Gastrocnemius medialis (tissue), 4 donors: Measurements from ENCODE around the gene NEDD1. TPM values are rescaled to one million over a fixed set of nuclear protein-coding genes. Genes with fewer than 3 reads are reported as not detected.

Experiments used
- ATAC-seq, 2 donors: fragments of 150-250 bp; one replicate each; pipeline ENCODE4 v1.9.1; 2016
- DNase-seq, 2 donors: peaks; one replicate each; pipeline ENCODE4 v3.0.0-alpha.2; 2019
- H3K27ac ChIP-seq, 4 donors: fragments of 200-600 bp; sonication (generic); 1 replicate in 1 of 4; 2 replicates in 3 of 4; pipeline ENCODE4 v1.5.1; 2016 to 2018; ENCODE audit warnings: mild to moderate bottlenecking in 2 of 4, moderate library complexity in 1 of 4
- H3K27me3 ChIP-seq, 3 donors: fragments of 200-600 bp; sonication (generic) in 2 of 3; 1 replicate in 1 of 3; 2 replicates in 2 of 3; pipeline versions ENCODE4 v1.5.1 to v1.6.0; 2016 to 2019; ENCODE audit warnings: mild to moderate bottlenecking in 1 of 3, moderate library complexity in 1 of 3
- H3K36me3 ChIP-seq, 2 donors: fragments of 200-600 bp; sonication (generic) in 1 of 2; one replicate each; pipeline ENCODE4 v1.5.1; 2017 to 2018
- H3K4me1 ChIP-seq, 2 donors: fragments of 200-600 bp; sonication (generic) in 1 of 2; one replicate each; pipeline ENCODE4 v1.5.1; 2016 to 2017; ENCODE audit warnings: mild to moderate bottlenecking in 2 of 2
- H3K4me3 ChIP-seq, 4 donors: fragments of 200-600 bp; sonication (generic) in 3 of 4; 1 replicate in 1 of 4; 2 replicates in 3 of 4; pipeline ENCODE4 v1.5.1; 2016 to 2019; ENCODE audit warnings: mild to moderate bottlenecking in 2 of 4
- H3K9me3 ChIP-seq, 3 donors: fragments of 200-600 bp; sonication (generic) in 2 of 3; 1 replicate in 1 of 3; 2 replicates in 2 of 3; pipeline ENCODE4 v1.5.1; 2016 to 2019
- CTCF ChIP-seq, 5 experiments: fragments of 450-650 bp in 3 of 5; fragments of 200-600 bp in 2 of 5; sonication (generic) in 2 of 5; IDR thresholded peaks in 4 of 5; conservative IDR thresholded peaks in 1 of 5; 1 replicate in 4 of 5; 2 replicates in 1 of 5; pipeline ENCODE4 v1.5.1; 2016 to 2019; ENCODE audit warnings: antibody characterized with exemption in 5 of 5, mild to moderate bottlenecking in 3 of 5, moderate library complexity in 3 of 5
- POLR2A ChIP-seq, 2 donors: fragments of 450-650 bp; IDR thresholded peaks; one replicate each; pipeline ENCODE4 v1.6.1; 2017; ENCODE audit warnings: antibody characterized with exemption in 2 of 2, mild to moderate bottlenecking in 2 of 2, moderate library complexity in 2 of 2
- in situ Hi-C, 4 donors: fragments of 200-750 bp; cut with MboI; loops; one replicate each; pipeline versions ENCODE4 v1.15.0 to v1.8.0; 2017; ENCODE audit warnings: low sequenced_read_pairs in 4 of 4
- intact Hi-C: fragments of 100-400 bp; cut with DNase I; formaldehyde crosslinking; loops from one replicate; pipeline ENCODE4 v1.15.1; 2023; ENCODE audit warnings: low total_unique reads
- total RNA-seq, 4 donors: library from RNA; depleted of rRNA; stranded (reverse); fragments of >200 nt; gene quantifications; one replicate each; pipeline versions ENCODE4 v1.1.0 to v1.2.3, GENCODE V29; 2016

The NEDD1 gene
- total RNA-seq, 4 donors from 2014 or later = 15.1 to 29.4 (median 22.1) TPM

- intact Hi-C loops = no loop called here
- no peak for DNase-seq
- Histone ChIP-seq H3K36me3 (no peaks in the 10 kb centered on the region), H3K4me1 (no peaks in the 10 kb centered on the region), H3K27ac (no peak overlapping the region), H3K9me3 (no peaks in the 10 kb centered on the region), H3K4me3 (no peak overlapping the region), H3K27me3 (no peaks in the 10 kb centered on the region)
- TF ChIP-seq CTCF (IDR thresholded peaks at IDR 0.05 in 4 of 5, conservative IDR thresholded peaks at IDR 0.05 in 1 of 5) = no peak
- no peak for TF ChIP-seq POLR2A (IDR thresholded peaks at IDR 0.05)
- ATAC-seq = no peak
- in situ Hi-C loops = loop anchor here in 1 of 4 donors (25.0 kb wide), 1 partner anchor 112 kb away; no protein-coding TSS in a partner anchor
Observed at GRCh38 chr12:96874211-96874610, 32.8 kb upstream of the NEDD1 start.

- intact Hi-C loops = no loop called here
- no peak for ATAC-seq
- no peak overlapping the region for H3K27ac ChIP-seq
- no peak for TF ChIP-seq CTCF (IDR thresholded peaks at IDR 0.05 in 4 of 5, conservative IDR thresholded peaks at IDR 0.05 in 1 of 5)
- no peak for TF ChIP-seq POLR2A (IDR thresholded peaks at IDR 0.05)
- no peak overlapping the region for H3K4me3 ChIP-seq
- no peaks in the 10 kb centered on the region for H3K36me3 ChIP-seq
- in situ Hi-C loops = no loop called here
- H3K4me1 ChIP-seq = no peaks in the 10 kb centered on the region
- DNase-seq = no peak
- no peaks in the 10 kb centered on the region for H3K9me3 ChIP-seq
- no peaks in the 10 kb centered on the region for H3K27me3 ChIP-seq
Observed at GRCh38 chr12:96876966-96877365, 30.1 kb upstream of the NEDD1 start.

GRCh38 chr12:96878704-96879103, 28.4 kb upstream of the NEDD1 start:
- in situ Hi-C loops (no loop called here), intact Hi-C loops (no loop called here)
- H3K27ac ChIP-seq = no peak overlapping the region
- TF ChIP-seq CTCF (IDR thresholded peaks at IDR 0.05 in 4 of 5, conservative IDR thresholded peaks at IDR 0.05 in 1 of 5) (no peak), POLR2A (IDR thresholded peaks at IDR 0.05) (no peak)
- ATAC-seq (no peak), DNase-seq (no peak)
- H3K27me3 ChIP-seq = no peaks in the 10 kb centered on the region
- no peak overlapping the region for H3K4me3 ChIP-seq
- no peaks in the 10 kb centered on the region for H3K9me3 ChIP-seq
- no peaks in the 10 kb centered on the region for H3K4me1 ChIP-seq
- no peaks in the 10 kb centered on the region for H3K36me3 ChIP-seq

GRCh38 chr12:96879301-96879700, 27.8 kb upstream of the NEDD1 start:
- Histone ChIP-seq H3K4me3 (no peak overlapping the region), H3K36me3 (no peaks in the 10 kb centered on the region), H3K4me1 (no peaks in the 10 kb centered on the region), H3K27me3 (no peaks in the 10 kb centered on the region), H3K27ac (no peak overlapping the region), H3K9me3 (no peaks in the 10 kb centered on the region)
- no peak for DNase-seq
- intact Hi-C loops (no loop called here), in situ Hi-C loops (no loop called here)
- ATAC-seq = no peak
- no peak for TF ChIP-seq CTCF (IDR thresholded peaks at IDR 0.05 in 4 of 5, conservative IDR thresholded peaks at IDR 0.05 in 1 of 5)
- TF ChIP-seq POLR2A (IDR thresholded peaks at IDR 0.05) = no peak

- Histone ChIP-seq H3K9me3 (no peaks in the 10 kb centered on the region), H3K27me3 (no peaks in the 10 kb centered on the region), H3K4me3 (no peak overlapping the region), H3K36me3 (no peaks in the 10 kb centered on the region), H3K27ac (no peak overlapping the region), H3K4me1 (no peaks in the 10 kb centered on the region)
- DNase-seq = no peak
- TF ChIP-seq CTCF (IDR thresholded peaks at IDR 0.05 in 4 of 5, conservative IDR thresholded peaks at IDR 0.05 in 1 of 5) (no peak), POLR2A (IDR thresholded peaks at IDR 0.05) (no peak)
- intact Hi-C loops (no loop called here), in situ Hi-C loops (no loop called here)
- no peak for ATAC-seq
Observed at GRCh38 chr12:96880220-96880619, 26.8 kb upstream of the NEDD1 start.
